Fibroblast of lung (primary cell): ENCODE results near the gene HNRNPAB. TPM values are rescaled to one million over a fixed set of nuclear protein-coding genes. Genes with fewer than 3 reads are reported as not detected.

ENCODE experiments used
- DNase-seq, 2 donors: peaks; one replicate each; pipeline versions ENCODE4 v3.0.0 to v3.0.0-alpha.2; 2010; ENCODE audit warnings: low read depth in 2 of 2
- H2AFZ ChIP-seq: 2 replicates; pipeline ENCODE4 v1.5.1; 2012; ENCODE audit warnings: low read length, control low read depth, inconsistent platforms
- H3K27ac ChIP-seq: 2 replicates; pipeline ENCODE4 v1.5.1; 2011; ENCODE audit warnings: low read length, control low read depth; ENCODE audit not compliant: insufficient read depth
- H3K27me3 ChIP-seq: 2 replicates; pipeline ENCODE4 v1.5.1; 2011; ENCODE audit warnings: mild to moderate bottlenecking, low read length; ENCODE audit not compliant: control insufficient read depth, insufficient read depth
- H3K36me3 ChIP-seq: 2 replicates; pipeline ENCODE4 v1.5.1; 2011; ENCODE audit warnings: low read length; ENCODE audit not compliant: control insufficient read depth, insufficient read depth
- H3K4me1 ChIP-seq: 2 replicates; pipeline ENCODE4 v1.5.1; 2011; ENCODE audit warnings: low read length; ENCODE audit not compliant: control insufficient read depth, insufficient read depth; ENCODE audit errors: extremely low read depth
- H3K4me2 ChIP-seq: 2 replicates; pipeline ENCODE4 v1.5.1; 2011; ENCODE audit warnings: low read length, control low read depth; ENCODE audit not compliant: insufficient read depth; ENCODE audit errors: extremely low read depth
- H3K4me3 ChIP-seq, 4 experiments: fragments of 200-600 bp in 1 of 4; sonication (generic) in 1 of 4; replicated peaks in 1 of 4; 2 replicates each; pipeline ENCODE4 v1.5.1; 2011 to 2016; ENCODE audit warnings: low read length in 4 of 4, low read depth in 3 of 4, mild to moderate bottlenecking in 3 of 4, control low read depth in 2 of 4, inconsistent platforms in 1 of 4, mixed read lengths in 1 of 4; ENCODE audit not compliant: insufficient read depth in 1 of 4; ENCODE audit errors: control extremely low read depth in 1 of 4
- H3K79me2 ChIP-seq: 2 replicates; pipeline ENCODE4 v1.5.1; 2012; ENCODE audit warnings: mild to moderate bottlenecking, low read length, inconsistent platforms; ENCODE audit not compliant: control insufficient read depth, insufficient read depth
- H3K9ac ChIP-seq: 2 replicates; pipeline ENCODE4 v1.5.1; 2011; ENCODE audit warnings: mild to moderate bottlenecking, low read length, control low read depth; ENCODE audit not compliant: insufficient read depth
- H3K9me3 ChIP-seq: 2 replicates; pipeline ENCODE4 v1.5.1; 2012; ENCODE audit warnings: low read depth, low read length; ENCODE audit not compliant: control insufficient read depth, insufficient read depth
- H4K20me1 ChIP-seq: 2 replicates; pipeline ENCODE4 v1.5.1; 2011; ENCODE audit warnings: low read length; ENCODE audit not compliant: control insufficient read depth, insufficient read depth; ENCODE audit errors: extremely low read depth
- EZH2 ChIP-seq: IDR thresholded peaks from 2 replicates; pipeline ENCODE4 v1.5.1; 2012; ENCODE audit warnings: low read length, control low read depth, mild to moderate bottlenecking; ENCODE audit errors: missing control alignments
- polyA minus RNA-seq: library from RNA; depleted of rRNA, polyadenylated mRNA; stranded (reverse); fragments of >200 nt; gene quantifications from 2 replicates; pipeline ENCODE4 v1.2.3, GENCODE V29; 2011; ENCODE audit warnings: low replicate concordance
- polyA plus RNA-seq, 2 donors: library from polyadenylated mRNA; depleted of rRNA in 1 of 2; stranded (reverse) in 1 of 2; unstranded in 1 of 2; fragments of >200 nt; gene quantifications; 2 replicates each; pipeline ENCODE4 v1.2.1, GENCODE V29; 2011 to 2012; ENCODE audit warnings: missing spikeins in 1 of 2
- total RNA-seq: library from RNA; depleted of rRNA; stranded (reverse); fragments of >200 nt; gene quantifications from 2 replicates; pipeline ENCODE4 v1.2.1, GENCODE V29; 2014
- TF ChIP-seq, protein P1 (sequence below), 2 donors: IDR thresholded peaks in 1 of 2; conservative IDR thresholded peaks in 1 of 2; 1 replicate in 1 of 2; 2 replicates in 1 of 2; pipeline ENCODE4 v1.5.1; 2011 to 2012; ENCODE audit warnings: low read length in 2 of 2, control low read depth in 1 of 2, inconsistent platforms in 1 of 2, low read depth in 1 of 2, mild to moderate bottlenecking in 1 of 2

Gene HNRNPAB
- total RNA-seq = 23.1 and 30.8 TPM in 2 replicates
- 106 and 173 TPM in 2 replicates for polyA plus RNA-seq
- 114 and 189 TPM in 2 replicates for polyA plus RNA-seq (2012)
- polyA minus RNA-seq = 24.5 and 40.5 TPM in 2 replicates

- peak within 1 kb of the TSS; percentile 94 for H3K9ac ChIP-seq
- H2AFZ ChIP-seq = peak within 1 kb of the TSS; percentile 93
- peaks cover 49% of the 10 kb centered on the region for H3K79me2 ChIP-seq
- H3K9me3 ChIP-seq = no peaks in the 10 kb centered on the region
- peak within 1 kb of the TSS; percentile 78 for H3K27ac ChIP-seq
- H3K4me3 ChIP-seq = peak within 1 kb of the TSS; percentile 81 to 99 (median 92)
- H3K4me1 ChIP-seq = peaks cover 19% of the 10 kb centered on the region
- peaks cover 27% of the 10 kb centered on the region for H3K36me3 ChIP-seq
- H3K4me2 ChIP-seq = peak within 1 kb of the TSS; percentile 98
- H4K20me1 ChIP-seq = peaks cover 16% of the 10 kb centered on the region
- TF ChIP-seq, protein P1, sequence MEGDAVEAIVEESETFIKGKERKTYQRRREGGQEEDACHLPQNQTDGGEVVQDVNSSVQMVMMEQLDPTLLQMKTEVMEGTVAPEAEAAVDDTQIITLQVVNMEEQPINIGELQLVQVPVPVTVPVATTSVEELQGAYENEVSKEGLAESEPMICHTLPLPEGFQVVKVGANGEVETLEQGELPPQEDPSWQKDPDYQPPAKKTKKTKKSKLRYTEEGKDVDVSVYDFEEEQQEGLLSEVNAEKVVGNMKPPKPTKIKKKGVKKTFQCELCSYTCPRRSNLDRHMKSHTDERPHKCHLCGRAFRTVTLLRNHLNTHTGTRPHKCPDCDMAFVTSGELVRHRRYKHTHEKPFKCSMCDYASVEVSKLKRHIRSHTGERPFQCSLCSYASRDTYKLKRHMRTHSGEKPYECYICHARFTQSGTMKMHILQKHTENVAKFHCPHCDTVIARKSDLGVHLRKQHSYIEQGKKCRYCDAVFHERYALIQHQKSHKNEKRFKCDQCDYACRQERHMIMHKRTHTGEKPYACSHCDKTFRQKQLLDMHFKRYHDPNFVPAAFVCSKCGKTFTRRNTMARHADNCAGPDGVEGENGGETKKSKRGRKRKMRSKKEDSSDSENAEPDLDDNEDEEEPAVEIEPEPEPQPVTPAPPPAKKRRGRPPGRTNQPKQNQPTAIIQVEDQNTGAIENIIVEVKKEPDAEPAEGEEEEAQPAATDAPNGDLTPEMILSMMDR (conservative IDR thresholded peaks at IDR 0.05 in 1 of 2, IDR thresholded peaks at IDR 0.05 in 1 of 2; ENCODE audit: low read depth in 1 of 2, low read length in 2 of 2) = no peak
- TF ChIP-seq EZH2 = no peak
- peak; percentile 95 to 97 for DNase-seq
- no peaks in the 10 kb centered on the region for H3K27me3 ChIP-seq
These were observed at the start of gene HNRNPAB for GRCh38 chr5:178204182-178204934. HNRNPAB (plus strand) TSS chr5:178204533; CDS start chr5:178204838, 305 bp downstream.

- H3K4me1 ChIP-seq = no peaks in the 10 kb centered on the region
- H3K9ac ChIP-seq = no peak overlapping the region
- TF ChIP-seq, protein P1 (conservative IDR thresholded peaks at IDR 0.05 in 1 of 2, IDR thresholded peaks at IDR 0.05 in 1 of 2; ENCODE audit: low read depth in 1 of 2, low read length in 2 of 2) = no peak
- TF ChIP-seq EZH2 = no peak
- H3K9me3 ChIP-seq = no peaks in the 10 kb centered on the region
- no peak overlapping the region for H3K4me2 ChIP-seq
- no peak for DNase-seq
- no peak overlapping the region for H2AFZ ChIP-seq
- H3K36me3 ChIP-seq = peaks cover 4% of the 10 kb centered on the region
- peaks cover 7% of the 10 kb centered on the region for H3K79me2 ChIP-seq
- no peak overlapping the region for H3K27ac ChIP-seq
- no peaks in the 10 kb centered on the region for H4K20me1 ChIP-seq
- no peaks in the 10 kb centered on the region for H3K27me3 ChIP-seq
- H3K4me3 ChIP-seq = no peak overlapping the region
These were observed 49.3 kb upstream of the HNRNPAB start for GRCh38 chr5:178155065-178155464.

DNA sequence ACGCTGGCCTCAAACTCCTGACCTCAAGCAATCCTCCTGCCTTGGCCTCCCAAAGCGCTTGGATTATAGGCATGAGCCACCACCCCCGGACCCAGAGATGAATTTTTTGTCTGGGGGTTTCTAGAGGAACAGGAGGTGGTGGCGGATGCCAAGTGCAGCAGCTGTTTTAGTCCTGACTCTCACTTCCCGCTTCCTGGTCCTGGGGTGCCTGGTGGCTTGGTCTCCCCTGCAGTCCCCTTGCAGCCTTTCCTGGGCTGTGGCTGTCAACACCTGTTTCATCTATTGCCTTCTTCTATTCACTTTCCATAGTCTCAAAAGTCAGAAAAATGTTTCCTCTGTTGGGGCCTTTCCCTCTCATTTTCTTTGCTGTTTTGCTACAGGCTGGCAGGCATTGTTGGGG, 44.2 kb upstream of the HNRNPAB start:
- DNase-seq = no peak
- Histone ChIP-seq H3K79me2 (no peaks in the 10 kb centered on the region), H4K20me1 (no peaks in the 10 kb centered on the region), H3K4me1 (no peaks in the 10 kb centered on the region), H3K36me3 (no peaks in the 10 kb centered on the region), H3K9ac (no peak overlapping the region), H3K4me2 (no peak overlapping the region), H3K27me3 (peaks cover 2% of the 10 kb centered on the region), H2AFZ (no peak overlapping the region), H3K9me3 (no peaks in the 10 kb centered on the region), H3K4me3 (no peak overlapping the region), H3K27ac (no peak overlapping the region)
- no peak for TF ChIP-seq EZH2
- TF ChIP-seq, protein P1 (conservative IDR thresholded peaks at IDR 0.05 in 1 of 2, IDR thresholded peaks at IDR 0.05 in 1 of 2; ENCODE audit: low read depth in 1 of 2, low read length in 2 of 2) = no peak
